Endothelial cell of umbilical vein (primary cell): Measurements from ENCODE around the gene SH3GLB2. TPM values are rescaled to one million over a fixed set of nuclear protein-coding genes. Genes with fewer than 3 reads are reported as not detected.

Source experiments
- BruUV-seq: library from RNA; stranded (reverse); fragments of 400-500 nt; replicated peaks from 2 replicates; lab custom pipeline; 2021; lab: Mats Ljungman, UMichigan
- CTCF ChIA-PET: fragments of 300-600, 350-600 bp; sonication (Branson Sonifier 250); formaldehyde crosslinking; loops from one replicate; lab custom pipeline; 2021; ENCODE audit warnings: antibody characterized with exemption, inconsistent platforms; lab: Charles Lee
- POLR2A ChIA-PET: fragments of 300-600, 350-600 bp; sonication (Branson Sonifier 250); formaldehyde crosslinking; loops from one replicate; lab custom pipeline; 2021; ENCODE audit warnings: antibody characterized with exemption, inconsistent platforms; lab: Charles Lee
- DNase-seq: peaks from one replicate; pipeline ENCODE4 v3.0.0-alpha.2; 2011; ENCODE audit warnings: low read depth, low spot score
- FAIRE-seq: peaks from 2 replicates; lab custom pipeline; 2011; peaks lifted over from hg19 to GRCh38; lab: Jason Lieb, UNC
- H2AFZ ChIP-seq: 2 replicates; pipeline ENCODE4 v1.6.0; 2012; ENCODE audit warnings: low read depth, low read length, control low read depth, inconsistent platforms
- H3K27ac ChIP-seq: 2 replicates; pipeline ENCODE4 v1.5.1; 2011; ENCODE audit warnings: low read depth, mild to moderate bottlenecking, control low read depth, low read length, moderate library complexity; ENCODE audit not compliant: insufficient read depth
- H3K27me3 ChIP-seq, 2 experiments: 2 replicates each; pipeline versions ENCODE4 v1.6.0 to v1.6.1; 2011; ENCODE audit warnings: low read length in 2 of 2, mixed read lengths in 1 of 2; ENCODE audit not compliant: control insufficient read depth in 2 of 2, insufficient read depth in 2 of 2
- H3K36me3 ChIP-seq, 2 experiments: 2 replicates in 1 of 2; 3 replicates in 1 of 2; pipeline ENCODE4 v1.5.1; 2011; ENCODE audit warnings: low read length in 2 of 2, mild to moderate bottlenecking in 1 of 2, moderate library complexity in 1 of 2; ENCODE audit not compliant: control insufficient read depth in 2 of 2, insufficient read depth in 2 of 2; ENCODE audit errors: extremely low read depth in 1 of 2
- H3K4me1 ChIP-seq: 3 replicates; pipeline ENCODE4 v1.5.1; 2011; ENCODE audit warnings: mild to moderate bottlenecking, low read length; ENCODE audit not compliant: control insufficient read depth, insufficient read depth; ENCODE audit errors: extremely low read depth
- H3K4me2 ChIP-seq: 2 replicates; pipeline ENCODE4 v1.6.1; 2011; ENCODE audit warnings: low read length, control low read depth, mixed read lengths; ENCODE audit not compliant: insufficient read depth
- H3K4me3 ChIP-seq, 3 experiments: fragments of 200-600 bp in 1 of 3; sonication (generic), shearing (Covaris generic) in 1 of 3; replicated peaks in 1 of 3; 2 replicates each; pipeline ENCODE4 v1.5.1; 2011 to 2016; ENCODE audit warnings: control low read depth in 3 of 3, low read length in 3 of 3, mild to moderate bottlenecking in 2 of 3, inconsistent platforms in 1 of 3, low read depth in 1 of 3, moderate library complexity in 1 of 3; ENCODE audit not compliant: insufficient read depth in 1 of 3
- H3K79me2 ChIP-seq: 2 replicates; pipeline ENCODE4 v1.6.0; 2012; ENCODE audit warnings: low read length, inconsistent platforms; ENCODE audit not compliant: control insufficient read depth, insufficient read depth
- H3K9ac ChIP-seq: replicated peaks from 2 replicates; pipeline ENCODE3; 2011; ENCODE audit warnings: low read length, control low read depth; ENCODE audit not compliant: insufficient read depth; ENCODE audit errors: extremely low read depth
- H3K9me1 ChIP-seq: replicated peaks from 3 replicates; pipeline ENCODE4 v1.6.0; 2011; ENCODE audit warnings: mild to moderate bottlenecking, low read length; ENCODE audit not compliant: control insufficient read depth, insufficient read depth; ENCODE audit errors: extremely low read depth
- H3K9me3 ChIP-seq: replicated peaks from 2 replicates; pipeline ENCODE4 v1.5.1; 2012; ENCODE audit warnings: low read length, inconsistent platforms; ENCODE audit not compliant: control insufficient read depth, insufficient read depth
- H4K20me1 ChIP-seq: replicated peaks from 2 replicates; pipeline ENCODE3; 2011; ENCODE audit warnings: mild to moderate bottlenecking, low read length; ENCODE audit not compliant: control insufficient read depth, insufficient read depth; ENCODE audit errors: extremely low read depth
- CTCF ChIP-seq, 2 donors: IDR thresholded peaks; 1 replicate in 1 of 2; 2 replicates in 1 of 2; pipeline ENCODE4 v1.5.1; 2011; ENCODE audit warnings: low read length in 2 of 2, mild to moderate bottlenecking in 2 of 2, moderate library complexity in 2 of 2, control low read depth in 1 of 2, inconsistent platforms in 1 of 2, low read depth in 1 of 2; ENCODE audit not compliant: insufficient read depth in 1 of 2; ENCODE audit errors: extremely low read depth in 1 of 2
- EZH2 ChIP-seq: IDR thresholded peaks from 2 replicates; pipeline ENCODE4 v1.6.1; 2012; ENCODE audit warnings: borderline replicate concordance, low read depth, mild to moderate bottlenecking, moderate library complexity, low read length, inconsistent platforms; ENCODE audit not compliant: severe bottlenecking
- FOS ChIP-seq: IDR thresholded peaks from 2 replicates; pipeline ENCODE4 v1.6.1; 2011; ENCODE audit warnings: mild to moderate bottlenecking, low read length, moderate library complexity, borderline replicate concordance; ENCODE audit not compliant: insufficient read depth
- JUN ChIP-seq: IDR thresholded peaks from 2 replicates; pipeline ENCODE4 v1.6.1; 2011; ENCODE audit warnings: borderline replicate concordance, low read depth; ENCODE audit not compliant: insufficient read length, insufficient read depth
- MYC ChIP-seq: IDR thresholded peaks from one replicate; pipeline ENCODE4 v1.6.1; 2011; ENCODE audit warnings: mild to moderate bottlenecking, low read depth, low read length
- POLR2A ChIP-seq: IDR thresholded peaks from 2 replicates; pipeline ENCODE4 v1.6.1; 2012; ENCODE audit warnings: low read depth, mild to moderate bottlenecking, control low read depth, low read length
- POLR2AphosphoS5 ChIP-seq: IDR thresholded peaks from 2 replicates; pipeline ENCODE4 v1.6.1; 2012; ENCODE audit warnings: low read depth, mild to moderate bottlenecking, control low read depth, low read length, moderate library complexity; ENCODE audit not compliant: insufficient read depth
- dilution Hi-C: fragments of 300-500 bp; cut with MboI; formaldehyde crosslinking; loops from one replicate; pipeline ENCODE4 v1.15.0; 2019; ENCODE audit warnings: low sequenced_read_pairs; ENCODE audit not compliant: extremely low pct_ligation_motif_present
- intact Hi-C: fragments of 100-400 bp; cut with micrococcal nuclease; formaldehyde crosslinking; loops from one replicate; pipeline ENCODE4 v1.10.0; 2022
- polyA plus RNA-seq, 4 experiments: library from polyadenylated mRNA; depleted of rRNA in 3 of 4; stranded (reverse) in 3 of 4; unstranded in 1 of 4; fragments of >200 nt; gene quantifications; 2 replicates each; pipeline versions ENCODE4 v1.2.1 to v1.2.3, GENCODE V29; 2011 to 2012; ENCODE audit warnings: missing spikeins in 1 of 4
- total RNA-seq: library from RNA; stranded (reverse); gene quantifications from 2 replicates; pipeline ENCODE4 v1.2.3, GENCODE V29; 2021
- TF ChIP-seq, protein P1 (sequence below): IDR thresholded peaks from 2 replicates; pipeline ENCODE4 v1.6.1; 2011; ENCODE audit not compliant: insufficient read depth, insufficient read length

SH3GLB2 gene
- total and polyA plus RNA-seq, 2 donors (not counting 3 experiments of a cell fraction or from before 2014, with no cell fraction given), result 58.8 to 77.5 TPM

GRCh38 chr9:129054163-129054851 is 26.2 kb upstream of the SH3GLB2 start:
- no peak overlapping the region for H3K9ac ChIP-seq
- no peak overlapping the region for H3K27ac ChIP-seq
- no peak overlapping the region for H2AFZ ChIP-seq
- BruUV-seq, result no TSS peak
- TF ChIP-seq CTCF (IDR thresholded peaks at IDR 0.05; ENCODE audit: extremely low read depth in 1 of 2, insufficient read depth in 1 of 2, low read depth in 1 of 2, low read length in 2 of 2) (no peak), JUN (no peak)
- peaks cover 0 to 10% of the 10 kb centered on the region in 2 experiments for H3K36me3 ChIP-seq
- dilution Hi-C loops, result no loop called here
- no peaks in the 10 kb centered on the region for H3K9me1 ChIP-seq
- H3K9me3 ChIP-seq, result no peaks in the 10 kb centered on the region
- ChIA-PET POLR2A (interaction anchor here (0.7 kb wide), 1 partner anchor 1854 kb away, joined by 4 read pairs; no protein-coding TSS in a partner anchor), CTCF (no interaction called here)
- DNase-seq, result no peak
- FAIRE-seq, result no peak
- peaks cover 1% of the 10 kb centered on the region for H3K4me1 ChIP-seq
- intact Hi-C loops, result no loop called here
- no peaks in the 10 kb centered on the region for H3K27me3 ChIP-seq
- H3K79me2 ChIP-seq, result no peaks in the 10 kb centered on the region
- H4K20me1 ChIP-seq, result no peaks in the 10 kb centered on the region
- no peak overlapping the region for H3K4me3 ChIP-seq
- H3K4me2 ChIP-seq, result no peak overlapping the region

DNA sequence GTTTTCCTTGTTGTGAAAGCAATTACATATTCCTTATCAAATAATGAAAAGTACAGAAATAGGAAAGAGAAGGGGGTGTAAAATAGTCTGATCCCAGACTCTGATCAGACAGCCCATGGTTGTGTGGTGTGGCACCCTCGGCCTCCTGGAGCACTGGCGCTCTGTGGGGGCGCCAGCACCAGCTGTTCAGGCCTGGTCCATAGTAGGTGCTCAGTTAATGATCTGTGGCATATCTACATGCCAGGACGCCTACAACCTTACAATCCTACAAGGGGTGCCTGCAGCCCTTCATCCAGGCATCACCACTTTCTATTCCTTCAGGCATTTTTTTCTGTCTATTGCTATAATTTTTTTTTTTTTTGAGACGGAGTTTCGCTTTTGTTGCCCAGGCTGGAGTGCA is 24.9 kb upstream of the SH3GLB2 start:
- DNase-seq (no peak), FAIRE-seq (no peak)
- TF ChIP-seq CTCF (IDR thresholded peaks at IDR 0.05; ENCODE audit: extremely low read depth in 1 of 2, insufficient read depth in 1 of 2, low read depth in 1 of 2, low read length in 2 of 2) (no peak), JUN (no peak), EZH2 (no peak), MYC (no peak), POLR2AphosphoS5 (no peak), FOS (no peak), POLR2A (no peak)
- TF ChIP-seq, protein P1, sequence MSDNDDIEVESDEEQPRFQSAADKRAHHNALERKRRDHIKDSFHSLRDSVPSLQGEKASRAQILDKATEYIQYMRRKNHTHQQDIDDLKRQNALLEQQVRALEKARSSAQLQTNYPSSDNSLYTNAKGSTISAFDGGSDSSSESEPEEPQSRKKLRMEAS, result no peak
- dilution Hi-C loops, result no loop called here
- H3K4me1 ChIP-seq, result no peaks in the 10 kb centered on the region
- H3K9me3 ChIP-seq, result no peaks in the 10 kb centered on the region
- H3K79me2 ChIP-seq, result no peaks in the 10 kb centered on the region
- no peak overlapping the region for H3K4me3 ChIP-seq
- no peaks in the 10 kb centered on the region for H3K27me3 ChIP-seq
- H2AFZ ChIP-seq, result no peak overlapping the region
- H4K20me1 ChIP-seq, result no peaks in the 10 kb centered on the region
- intact Hi-C loops, result no loop called here
- no peak overlapping the region for H3K4me2 ChIP-seq
- POLR2A ChIA-PET, result no interaction called here
- CTCF ChIA-PET, result no interaction called here
- no peak overlapping the region for H3K9ac ChIP-seq
- no TSS peak for BruUV-seq
- no peaks in the 10 kb centered on the region for H3K9me1 ChIP-seq
- no peak overlapping the region for H3K27ac ChIP-seq
- H3K36me3 ChIP-seq, result peaks cover 4 to 21% of the 10 kb centered on the region in 2 experiments
